GM20000 (cell line): ENCODE measurements around the gene SLC6A5.
A peak's percentile ranks its signal among the peaks of the same experiment; 100 is the strongest.

Experiments
- DNase-seq: peaks from one replicate; pipeline ENCODE4 v3.0.0; 2012; ENCODE audit warnings: low spot score
- CTCF ChIP-seq: IDR thresholded peaks from 2 replicates; pipeline ENCODE4 v1.5.1; 2012; ENCODE audit warnings: mild to moderate bottlenecking, control low read depth; ENCODE audit errors: extremely low read depth, missing control alignments

The SLC6A5 gene

DNA sequence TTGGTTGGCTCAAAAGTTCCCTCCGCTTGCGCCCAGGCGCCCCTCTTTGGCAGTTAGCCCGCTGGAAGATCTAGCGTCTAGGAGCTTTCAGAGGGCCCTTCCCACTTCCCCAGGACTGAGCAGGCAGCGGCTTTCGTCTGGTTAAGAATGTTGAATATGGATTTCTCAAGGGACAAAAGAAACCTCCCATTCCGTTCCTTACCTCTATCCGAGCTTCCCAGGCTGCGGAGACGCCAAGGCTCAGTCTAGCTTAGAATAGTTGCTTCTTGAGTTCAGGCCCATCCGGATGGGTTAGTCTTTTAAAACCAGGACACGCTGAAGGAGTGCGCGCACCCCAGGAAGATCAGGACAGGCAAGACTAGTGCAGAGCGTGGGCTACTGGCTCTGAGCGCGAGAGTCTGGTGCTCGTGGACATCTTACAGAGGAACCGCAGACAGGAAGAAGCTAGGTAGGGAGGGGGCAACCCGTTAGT lies 71.6 kb downstream of the SLC6A5 start:
- no peak for TF ChIP-seq CTCF
- no peak for DNase-seq

DNA sequence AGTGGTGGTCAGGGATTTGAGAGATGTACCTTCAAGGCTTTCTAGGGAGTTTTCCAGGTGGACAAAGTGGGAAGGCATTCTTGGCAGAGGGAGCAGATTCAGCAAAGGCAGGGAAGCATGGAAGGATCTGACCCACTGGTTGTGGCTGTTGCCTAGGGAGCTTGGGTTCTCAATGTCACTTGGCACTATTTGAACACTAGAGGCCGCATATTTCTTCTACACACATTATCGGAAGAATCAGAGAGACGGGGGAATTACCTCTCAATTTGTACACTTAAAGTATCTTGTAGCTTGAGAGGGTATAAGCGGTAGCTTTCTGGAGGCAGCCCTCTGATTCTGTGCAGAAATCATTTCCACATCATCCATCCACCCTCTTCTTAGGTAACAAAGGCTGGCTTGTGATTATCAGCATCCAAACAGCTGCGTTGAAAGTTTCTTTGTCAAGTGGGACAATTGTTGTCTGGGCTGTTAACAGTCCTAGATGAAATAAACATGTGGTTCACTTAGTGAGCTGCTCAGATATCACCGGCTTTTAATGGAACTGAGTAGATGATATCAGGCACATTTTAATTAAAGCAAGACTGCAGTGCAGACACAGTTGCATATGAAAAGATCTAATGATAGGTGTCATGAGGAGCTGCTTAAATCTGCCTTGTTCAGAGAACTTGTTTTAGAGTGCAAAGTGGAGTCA lies 72.6 kb downstream of the SLC6A5 start:
- TF ChIP-seq CTCF, result no peak
- peak; percentile 38 for DNase-seq

GRCh38 chr11:20672575-20672974 lies 73.2 kb downstream of the SLC6A5 start:
- DNase-seq, result peak; percentile 55
- TF ChIP-seq CTCF, result peak; percentile 17

DNA sequence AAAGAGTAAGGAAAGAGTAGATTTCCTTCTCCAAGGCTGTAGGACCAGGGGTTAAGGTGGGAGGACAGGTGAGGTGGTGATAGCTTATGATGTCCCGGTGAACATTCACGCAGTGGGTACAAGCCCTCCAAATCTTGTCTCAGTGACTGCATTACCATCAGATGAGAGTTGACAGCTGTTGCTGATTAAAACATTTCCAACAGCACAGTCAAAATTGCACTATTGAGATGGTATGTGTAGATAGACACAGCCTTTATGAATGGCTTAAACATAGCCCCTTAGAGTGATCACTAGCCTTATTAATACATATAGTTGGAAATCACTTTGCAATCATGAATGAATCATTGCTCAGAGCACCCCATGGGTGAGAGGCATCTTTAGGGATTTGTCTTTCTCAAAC lies 77.2 kb downstream of the SLC6A5 start:
- no peak for TF ChIP-seq CTCF
- DNase-seq, result no peak

- no peak for TF ChIP-seq CTCF
- DNase-seq, result no peak
Observed at GRCh38 chr11:20688761-20689160, 89.4 kb downstream of the SLC6A5 start.

GRCh38 chr11:20707876-20708275 lies 108.5 kb downstream of the SLC6A5 start:
- no peak for TF ChIP-seq CTCF
- DNase-seq, result no peak
